HepG2 (cell line): ENCODE data around the gene XPC. TPM values are rescaled to one million over a fixed set of nuclear protein-coding genes. Genes with fewer than 3 reads are reported as not detected.

Source experiments
- ARNTL ChIP-seq: sonication (generic); formaldehyde crosslinking; IDR thresholded peaks from 2 replicates; pipeline ENCODE4 v1.4.0; 2020; ENCODE audit warnings: mild to moderate bottlenecking, missing genetic modification reagents
- ATF5 ChIP-seq: sonication (generic); formaldehyde crosslinking; IDR thresholded peaks from 2 replicates; pipeline ENCODE4 v1.4.0; 2020; ENCODE audit warnings: mild to moderate bottlenecking, low read depth, missing genetic modification reagents
- CCDC6 ChIP-seq: sonication (generic); formaldehyde crosslinking; IDR thresholded peaks from 2 replicates; pipeline ENCODE4 v1.8.1; 2022; ENCODE audit warnings: mild to moderate bottlenecking, missing genetic modification reagents, moderate library complexity
- HCFC1 ChIP-seq: fragments of 150-350 bp; IDR thresholded peaks from 2 replicates; pipeline ENCODE4 v1.6.1; 2014; ENCODE audit warnings: low read depth, low read length
- KLF6 ChIP-seq: IDR thresholded peaks from 2 replicates; pipeline ENCODE4 v1.8.0; 2016; ENCODE audit warnings: missing biosample characterization, missing genetic modification reagents
- LCORL ChIP-seq, 2 experiments: fragments of 450-650 bp in 1 of 2; sonication (generic) in 1 of 2; formaldehyde crosslinking in 1 of 2; IDR thresholded peaks; 2 replicates each; pipeline versions ENCODE4 v1.5.0 to v1.6.1; 2017 to 2020; ENCODE audit warnings: antibody characterized with exemption in 1 of 2, missing genetic modification reagents in 1 of 2
- MED8 ChIP-seq: sonication (generic); formaldehyde crosslinking; IDR thresholded peaks from 2 replicates; pipeline ENCODE4 v1.8.1; 2023; ENCODE audit warnings: mild to moderate bottlenecking, missing genetic modification reagents; ENCODE audit not compliant: insufficient replicate concordance
- MXD1 ChIP-seq: sonication (generic); formaldehyde crosslinking; IDR thresholded peaks from 2 replicates; pipeline ENCODE4 v1.4.0; 2020; ENCODE audit warnings: mild to moderate bottlenecking, missing genetic modification reagents
- MXD3 ChIP-seq: IDR thresholded peaks from 2 replicates; pipeline ENCODE4 v1.6.1; 2016; ENCODE audit warnings: mild to moderate bottlenecking, missing biosample characterization, missing genetic modification reagents
- MZF1 ChIP-seq: sonication (generic); formaldehyde crosslinking; IDR thresholded peaks from 2 replicates; pipeline ENCODE4 v1.8.1; 2023; ENCODE audit warnings: mild to moderate bottlenecking, missing genetic modification reagents, borderline replicate concordance
- PAX8 ChIP-seq: sonication (generic); formaldehyde crosslinking; IDR thresholded peaks from 2 replicates; pipeline ENCODE4 v1.8.0; 2022; ENCODE audit warnings: mild to moderate bottlenecking, missing genetic modification reagents, borderline replicate concordance
- PBX3 ChIP-seq: sonication (generic); formaldehyde crosslinking; IDR thresholded peaks from 2 replicates; pipeline ENCODE4 v1.8.1; 2023; ENCODE audit warnings: missing genetic modification reagents, inconsistent platforms, borderline replicate concordance
- REL ChIP-seq: sonication (generic); formaldehyde crosslinking; conservative IDR thresholded peaks from 2 replicates; pipeline ENCODE4 v1.8.0; 2022; ENCODE audit warnings: mild to moderate bottlenecking, missing genetic modification reagents, moderate library complexity
- RNF219 ChIP-seq: sonication (generic); formaldehyde crosslinking; IDR thresholded peaks from 2 replicates; pipeline ENCODE4 v1.5.0; 2020; ENCODE audit warnings: mild to moderate bottlenecking, missing genetic modification reagents
- TRAFD1 ChIP-seq: sonication (generic); formaldehyde crosslinking; IDR thresholded peaks from 2 replicates; pipeline ENCODE4 v1.5.1; 2020; ENCODE audit warnings: missing genetic modification reagents, mild to moderate bottlenecking, borderline replicate concordance
- ZFY ChIP-seq: sonication (generic); formaldehyde crosslinking; IDR thresholded peaks from 2 replicates; pipeline ENCODE4 v1.4.0; 2020; ENCODE audit warnings: missing genetic modification reagents
- ZMYM4 ChIP-seq: sonication (generic); formaldehyde crosslinking; IDR thresholded peaks from 2 replicates; pipeline ENCODE4 v1.8.1; 2023; ENCODE audit warnings: mild to moderate bottlenecking, missing genetic modification reagents
- ZNF230 ChIP-seq: sonication (generic); formaldehyde crosslinking; IDR thresholded peaks from 2 replicates; pipeline ENCODE4 v1.4.0; 2020; ENCODE audit warnings: mild to moderate bottlenecking, missing genetic modification reagents
- ZNF326 ChIP-seq: sonication (generic); formaldehyde crosslinking; IDR thresholded peaks from 2 replicates; pipeline ENCODE4 v1.4.0; 2020; ENCODE audit warnings: missing genetic modification reagents, borderline replicate concordance
- ZNF331 ChIP-seq: sonication (generic); formaldehyde crosslinking; IDR thresholded peaks from 2 replicates; pipeline ENCODE4 v1.4.0; 2020; ENCODE audit warnings: missing genetic modification reagents
- ZNF367 ChIP-seq: sonication (generic); formaldehyde crosslinking; IDR thresholded peaks from 2 replicates; pipeline ENCODE4 v1.4.0; 2020; ENCODE audit warnings: missing genetic modification reagents, borderline replicate concordance
- ZNF614 ChIP-seq: IDR thresholded peaks from 2 replicates; pipeline ENCODE4 v1.6.1; 2018; ENCODE audit warnings: missing biosample characterization, missing genetic modification reagents, inconsistent platforms, borderline replicate concordance
- ZNF75D ChIP-seq: sonication (generic); formaldehyde crosslinking; IDR thresholded peaks from 2 replicates; pipeline ENCODE4 v1.8.1; 2023; ENCODE audit warnings: missing genetic modification reagents, mild to moderate bottlenecking, borderline replicate concordance
- polyA plus RNA-seq, 8 experiments: library from polyadenylated mRNA; depleted of rRNA in 3 of 8; stranded (reverse) in 7 of 8; unstranded in 1 of 8; fragments of >200 nt; fragmentation: Illumina TruSeq in 4 of 8; extraction: Trizol in 4 of 8; gene quantifications; 2 replicates each; pipeline versions ENCODE4 v1.2.1 to v1.2.3, GENCODE V29; 2011 to 2016; ENCODE audit warnings: low read depth in 4 of 8, missing spikeins in 1 of 8, mixed read lengths in 1 of 8; ENCODE audit not compliant: insufficient read depth in 1 of 8
- total RNA-seq, 5 experiments: library from RNA; depleted of rRNA; stranded (reverse); fragments of >200 nt; fragmentation: Illumina TruSeq; extraction: Trizol; gene quantifications; 2 replicates each; pipeline ENCODE4 v1.2.3, GENCODE V29; 2016; ENCODE audit warnings: low read depth in 1 of 5

The XPC gene
- total and polyA plus RNA-seq, 2 of the 13 experiments (the other 11 are each of a cell fraction or from before 2014, with no cell fraction given), result 9.4 to 24.1 TPM

GRCh38 chr3:14125193-14126016 lies 53.0 kb downstream of the XPC start (continued):
- TF ChIP-seq ARNTL (CRISPR knock-in tag) (no peak), ZMYM4 (CRISPR knock-in tag) (no peak), PAX8 (no peak), MZF1 (CRISPR knock-in tag) (no peak), ZFY (CRISPR knock-in tag) (no peak), PBX3 (CRISPR knock-in tag) (no peak), ZNF230 (CRISPR knock-in tag) (no peak), ATF5 (CRISPR knock-in tag) (no peak), MXD1 (CRISPR knock-in tag) (no peak), ZNF614 (CRISPR knock-in tag) (no peak), LCORL (IDR thresholded peaks at IDR 0.05) (no peak), LCORL (CRISPR knock-in tag; IDR thresholded peaks at IDR 0.05) (no peak), CCDC6 (CRISPR knock-in tag) (no peak), HCFC1 (no peak), MXD3 (CRISPR knock-in tag) (no peak), REL (CRISPR knock-in tag) (0 out of 2 replicates have a peak, but pooled peaks have one; percentile 33), ZNF331 (CRISPR knock-in tag) (no peak), TRAFD1 (CRISPR knock-in tag) (no peak), MED8 (CRISPR knock-in tag) (no peak), KLF6 (CRISPR knock-in tag) (no peak), ZNF367 (no peak), ZNF326 (no peak), RNF219 (CRISPR knock-in tag) (no peak), ZNF75D (CRISPR knock-in tag) (no peak)
